GM21737 (cell line): ENCODE data around the gene NQO2.
"Not testable (repeated sequence)": the region's sequence is repeated elsewhere in the genome, so short reads cannot be mapped to it uniquely, and the experiment has no call there.

Experiments
- ATAC-seq: cut with Tn5 transposase; IDR thresholded peaks from one replicate; pipeline ENCODE4 v1.9.1; 2021; ENCODE audit warnings: mild to moderate bottlenecking, moderate library complexity; ENCODE audit not compliant: unreplicated experiment

The NQO2 gene

GRCh38 chr6:3011592-3011991, 11.9 kb downstream of the NQO2 start:
- ATAC-seq = no peak

- ATAC-seq = no peak
These were observed 13.8 kb downstream of the NQO2 start for GRCh38 chr6:3013486-3013885.

DNA sequence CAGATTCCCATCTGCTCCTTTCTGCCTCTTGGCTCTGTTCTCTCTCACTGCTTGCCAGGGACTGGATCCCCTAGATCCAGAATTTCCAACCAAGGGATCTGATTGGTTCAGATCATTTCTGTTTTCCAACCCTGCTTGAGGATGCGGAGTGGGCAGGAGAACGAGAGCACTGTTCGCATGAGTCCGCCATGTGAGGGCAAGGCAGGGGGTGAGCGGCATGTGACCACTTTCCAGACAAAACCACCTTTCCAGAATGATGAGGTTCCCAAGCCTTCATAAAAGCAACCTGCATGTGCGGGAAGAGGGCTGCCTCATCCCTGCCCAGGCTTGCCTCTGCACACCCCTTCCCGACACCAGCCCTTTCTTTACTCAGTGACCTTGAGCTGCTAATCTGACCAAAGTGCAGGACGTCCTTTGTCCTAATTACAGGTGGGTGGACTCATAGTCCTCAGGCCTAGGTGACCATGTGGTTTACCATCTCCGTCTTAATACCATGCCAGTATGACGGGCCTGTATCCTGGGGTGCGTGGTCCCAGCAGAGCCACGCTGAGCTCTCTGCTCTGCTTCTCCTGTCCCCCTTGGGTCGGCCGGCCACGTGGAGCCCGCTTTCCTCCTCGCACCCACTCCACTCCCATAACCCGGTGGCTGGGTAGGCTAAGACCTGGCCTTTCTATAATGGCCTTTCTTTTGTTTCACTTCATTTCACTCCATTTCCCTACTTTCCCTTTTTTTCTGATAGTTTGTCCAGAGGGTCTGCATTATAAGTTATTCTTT, 14.4 kb downstream of the NQO2 start:
- no peak for ATAC-seq

DNA sequence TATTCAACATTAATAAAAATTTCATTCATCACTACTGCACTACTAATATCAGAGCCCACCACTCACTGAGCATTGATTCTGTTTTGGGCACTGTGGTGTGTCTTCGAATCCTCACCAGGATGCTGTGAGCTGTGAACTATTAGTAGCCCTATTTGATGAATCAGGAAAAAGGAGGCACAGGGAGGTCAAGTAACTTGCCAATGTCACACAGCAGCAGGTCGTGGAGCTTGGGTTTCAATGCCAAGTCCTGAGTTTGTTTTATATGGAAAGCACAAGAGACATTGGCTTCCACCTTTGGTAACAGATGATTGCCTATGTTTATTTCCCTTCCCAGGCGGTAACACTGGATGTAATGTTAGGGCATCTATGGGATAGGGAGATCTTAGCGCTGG, 15.0 kb downstream of the NQO2 start:
- ATAC-seq = no peak

DNA sequence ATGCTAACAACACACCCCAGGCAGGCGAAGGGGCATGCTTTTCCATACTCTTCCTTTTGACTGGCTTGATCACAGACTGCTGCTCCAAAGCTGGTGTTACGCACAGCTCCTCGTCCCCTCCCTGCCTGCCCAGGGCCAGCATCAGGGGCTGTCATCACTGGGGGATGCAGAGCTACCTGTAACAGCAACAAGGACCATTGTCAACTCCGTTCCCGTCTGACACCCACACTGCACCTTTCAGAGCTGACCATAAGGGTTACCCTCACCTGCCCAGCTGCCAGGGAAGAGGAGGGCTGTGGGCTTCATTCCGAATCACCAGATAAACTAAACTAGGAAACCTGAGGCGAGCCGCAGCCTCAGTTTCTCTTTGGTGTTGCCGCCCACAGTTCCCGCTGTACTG, 15.4 kb downstream of the NQO2 start:
- ATAC-seq = no peak

DNA sequence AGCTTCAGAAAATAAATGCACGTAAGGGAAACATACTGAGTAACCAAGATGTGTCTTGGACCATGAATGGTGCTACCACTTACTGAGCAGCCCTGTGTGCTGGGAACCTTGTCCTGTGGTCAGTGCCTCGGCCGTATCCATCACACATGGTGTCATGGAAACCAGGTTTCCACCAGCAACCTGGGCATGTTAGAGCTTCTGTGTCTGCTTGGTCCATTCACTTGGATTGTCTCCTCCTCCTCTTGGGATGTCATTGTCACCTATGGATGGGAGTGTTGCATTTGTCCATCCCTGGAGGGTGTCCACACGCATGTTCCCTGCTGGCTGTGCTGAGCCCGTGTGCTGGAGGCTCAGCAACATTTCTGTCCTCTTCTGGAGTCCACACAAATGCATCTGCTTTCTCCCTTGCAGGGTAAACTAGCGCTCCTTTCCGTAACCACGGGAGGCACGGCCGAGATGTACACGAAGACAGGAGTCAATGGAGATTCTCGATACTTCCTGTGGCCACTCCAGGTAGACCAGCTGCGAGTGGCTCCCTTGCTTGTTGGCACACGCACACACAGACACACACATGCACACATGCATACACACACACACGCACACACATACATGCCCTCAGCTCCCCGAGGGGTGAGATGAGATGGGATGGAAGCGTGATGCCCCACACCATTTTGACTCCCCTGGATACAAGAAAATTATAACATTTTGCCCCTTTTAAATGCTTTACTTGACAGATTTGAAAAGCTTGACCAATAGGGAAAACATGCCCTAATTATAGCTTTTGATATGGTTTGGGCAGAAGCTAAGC, 17.0 kb downstream of the NQO2 start:
- ATAC-seq = no peak

DNA sequence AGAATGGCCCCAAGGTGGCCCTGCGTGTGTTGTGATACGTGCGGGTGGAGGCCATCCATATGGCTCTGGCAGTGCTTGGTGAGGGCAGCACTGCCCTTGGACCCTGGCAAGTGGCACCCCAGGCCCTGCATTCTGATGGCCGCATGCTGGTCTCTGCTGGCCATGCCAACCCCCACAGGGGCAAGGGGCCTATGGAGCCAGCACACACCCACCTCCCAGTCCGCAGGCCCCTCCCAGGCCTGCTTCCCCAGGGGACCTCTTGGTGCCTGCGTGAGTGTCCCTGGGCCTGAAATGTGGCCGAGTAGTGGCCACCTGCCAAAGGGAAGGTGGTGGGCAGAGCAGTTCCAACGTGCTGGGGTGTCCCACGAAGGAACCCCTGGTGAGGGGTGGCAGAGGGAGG, 17.6 kb downstream of the NQO2 start:
- no peak for ATAC-seq

DNA sequence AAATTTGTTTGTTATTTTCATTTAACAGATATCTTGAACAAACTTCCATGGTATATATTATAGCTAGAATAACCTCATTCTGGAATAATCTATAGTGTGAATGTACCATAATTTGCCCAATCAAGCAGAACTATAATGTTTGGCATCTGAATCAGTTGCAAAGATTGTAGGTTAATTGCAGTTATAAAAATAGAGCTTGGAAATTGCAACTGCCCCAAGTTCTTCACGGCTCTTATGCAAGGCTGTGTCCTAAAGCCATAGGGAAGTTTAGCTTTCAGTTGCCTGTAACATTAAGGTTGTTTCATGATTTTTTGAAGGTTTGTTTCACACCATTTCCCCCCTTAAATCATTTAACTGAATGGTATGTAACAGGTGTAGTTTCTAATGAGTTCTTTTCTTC, 19.4 kb downstream of the NQO2 start:
- ATAC-seq = no peak

GRCh38 chr6:3019749-3020320, 20.1 kb downstream of the NQO2 start:
- ATAC-seq = no peak

GRCh38 chr6:3020976-3021598, 21.4 kb downstream of the NQO2 start:
- not testable (repeated sequence) for ATAC-seq

DNA sequence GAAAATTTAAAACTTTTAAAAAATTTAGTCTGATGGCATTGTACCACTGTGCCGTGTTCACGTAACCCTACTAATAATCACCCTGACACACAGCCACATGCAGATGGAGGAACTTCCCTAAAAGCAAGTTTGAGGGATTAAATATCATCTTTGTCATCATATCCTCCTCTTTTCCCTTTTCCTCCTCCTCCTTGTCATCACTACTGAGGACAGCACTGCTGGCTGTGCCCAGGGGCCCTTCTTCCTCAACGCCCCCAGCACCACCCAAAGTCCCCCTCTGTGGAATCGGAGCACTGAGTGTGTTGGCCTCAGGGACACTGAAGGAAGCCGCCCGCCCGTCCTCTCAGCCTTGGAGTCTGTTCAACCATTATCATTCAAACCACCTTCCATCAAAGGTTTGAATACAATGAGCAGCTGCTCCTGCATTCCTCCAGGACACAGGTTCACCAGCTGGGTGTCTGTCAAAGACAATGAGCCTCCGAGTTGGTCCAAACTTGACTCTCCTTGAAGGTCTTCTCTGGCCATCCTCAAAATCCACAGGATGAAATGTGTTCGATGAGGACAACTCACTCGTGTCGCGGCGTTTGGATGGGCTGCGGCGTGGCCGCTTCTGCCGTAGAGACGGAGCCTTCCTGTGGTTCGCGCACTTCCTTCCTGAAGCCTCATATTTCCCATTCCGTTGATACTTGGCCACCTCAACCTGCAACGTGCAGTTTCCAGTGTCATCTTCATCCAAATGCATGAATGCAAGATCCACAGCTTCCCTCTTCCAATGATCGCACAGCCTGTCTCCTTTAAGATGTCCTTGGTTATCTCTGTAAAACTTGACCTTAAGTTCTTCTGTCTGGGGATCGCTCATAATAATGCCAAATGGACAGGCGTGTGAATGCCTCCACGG, 23.3 kb downstream of the NQO2 start:
- no peak for ATAC-seq

- ATAC-seq = peak; percentile 78
These were observed 24.2 kb downstream of the NQO2 start for GRCh38 chr6:3023663-3024483.

GRCh38 chr6:3026791-3027626, 27.3 kb downstream of the NQO2 start:
- ATAC-seq = peak; percentile 54

GRCh38 chr6:3028156-3028555, 28.5 kb downstream of the NQO2 start:
- not testable (repeated sequence) for ATAC-seq

DNA sequence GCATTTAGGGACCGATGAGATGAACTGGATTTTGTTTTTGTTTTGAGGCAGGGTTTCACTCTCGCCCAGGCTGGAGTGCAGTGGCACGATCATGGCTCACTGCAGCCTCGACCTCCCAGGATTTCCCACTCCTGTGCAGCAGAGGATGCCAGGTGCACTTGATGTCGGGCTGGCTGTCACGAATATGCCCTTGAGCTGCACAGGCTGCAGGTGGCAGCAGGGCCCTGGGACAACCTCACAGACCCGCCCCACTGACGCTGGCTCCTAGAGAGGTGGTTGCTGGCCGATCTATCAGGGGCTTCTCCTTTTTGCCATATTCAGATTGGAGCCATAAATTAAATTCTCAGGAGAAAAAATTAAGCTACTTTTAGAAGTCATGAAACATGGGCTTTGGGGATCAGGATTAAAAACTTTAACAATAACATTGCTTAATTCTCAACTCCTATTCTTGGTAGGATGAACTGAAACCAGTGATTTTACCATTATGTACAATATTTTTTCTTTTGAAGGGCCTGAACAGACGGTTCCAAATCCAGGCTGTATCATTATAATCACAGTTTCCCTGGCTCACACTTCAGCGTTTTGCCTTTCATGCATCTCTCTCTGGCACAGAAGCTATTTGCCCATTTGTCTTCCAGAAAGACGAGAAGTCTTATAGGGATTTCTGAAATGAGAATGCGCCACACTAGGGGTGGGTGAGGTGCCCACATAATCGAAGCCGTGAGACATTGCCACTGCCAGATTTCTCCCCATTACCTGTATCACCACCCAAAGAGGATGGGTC, 32.4 kb downstream of the NQO2 start:
- no peak for ATAC-seq

- no peak for ATAC-seq
These were observed 33.3 kb downstream of the NQO2 start for GRCh38 chr6:3032986-3033385.

- no peak for ATAC-seq
These were observed 34.0 kb downstream of the NQO2 start for GRCh38 chr6:3033652-3034051.

GRCh38 chr6:3035397-3035796, 35.7 kb downstream of the NQO2 start:
- no peak for ATAC-seq
